GM21526 (cell line): ENCODE measurements around the gene CCDC200.
"Not testable (repeated sequence)": the region's sequence is repeated elsewhere in the genome, so short reads cannot be mapped to it uniquely, and the experiment has no call there.

Experiments used
- ATAC-seq: cut with Tn5 transposase; IDR thresholded peaks from one replicate; pipeline ENCODE4 v1.9.1; 2021; ENCODE audit warnings: moderate library complexity; ENCODE audit not compliant: unreplicated experiment, low FRiP score

Gene CCDC200

DNA sequence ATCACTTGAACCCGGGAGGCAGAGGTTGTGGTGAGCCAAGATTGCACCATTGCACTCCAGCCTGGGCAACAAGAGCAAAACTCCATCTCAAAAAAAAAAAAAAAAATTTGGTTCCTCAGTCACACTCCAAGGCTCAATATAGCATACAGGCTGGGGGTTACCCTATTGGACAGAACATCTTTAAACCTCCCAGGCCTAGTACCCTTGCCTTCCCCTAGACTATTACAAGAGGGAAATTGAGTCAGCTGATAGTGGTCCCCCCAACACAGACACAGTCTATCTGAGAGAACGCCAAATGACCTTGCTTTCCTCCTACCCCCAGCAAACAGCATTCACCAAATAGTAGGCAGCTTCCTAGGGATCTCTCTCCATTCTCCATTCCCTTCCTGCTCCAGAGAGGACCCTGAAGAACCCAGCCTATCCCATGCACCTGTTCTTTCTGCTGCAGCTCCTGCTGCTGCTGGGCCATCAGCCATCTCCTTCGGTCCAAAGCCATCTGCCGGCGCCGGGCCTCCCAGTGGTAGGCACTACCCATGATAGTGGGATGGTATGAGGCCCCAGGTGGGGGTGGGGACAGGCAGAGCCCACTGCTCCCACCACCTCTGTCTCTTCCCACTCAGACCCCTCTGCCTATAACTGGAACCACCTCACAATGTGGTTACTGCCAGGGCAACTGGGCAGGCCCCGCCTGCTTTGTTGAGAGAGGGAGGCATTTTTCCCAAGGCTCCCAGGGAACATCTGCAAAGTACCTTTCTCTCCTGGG lies at the start of gene CCDC200:
CCDC200 (minus strand) TSS at position 604 of the 763 bp plus-strand sequence; CDS start at position 535, 69 bp downstream.
- ATAC-seq: not testable (repeated sequence)

DNA sequence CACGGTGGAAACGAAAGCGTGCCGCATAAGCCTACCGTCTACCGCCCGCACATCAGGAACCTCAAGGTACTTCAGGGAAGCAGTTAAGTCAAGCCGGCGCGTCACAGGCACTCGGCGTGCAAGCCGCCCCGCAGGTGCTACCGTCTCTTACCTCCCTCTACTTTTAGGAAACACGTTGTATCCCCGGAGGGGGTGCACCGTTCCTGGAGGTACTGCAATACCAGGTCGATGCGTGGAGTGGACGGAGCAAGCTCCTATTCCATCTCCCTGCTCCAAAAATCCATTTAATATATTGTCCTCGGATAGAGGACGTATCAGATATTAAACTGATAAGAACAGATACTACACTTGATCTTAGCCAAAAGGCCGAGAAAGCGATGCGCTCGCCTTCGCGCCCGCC lies 44.5 kb upstream of the CCDC200 start:
- ATAC-seq: not testable (repeated sequence)

DNA sequence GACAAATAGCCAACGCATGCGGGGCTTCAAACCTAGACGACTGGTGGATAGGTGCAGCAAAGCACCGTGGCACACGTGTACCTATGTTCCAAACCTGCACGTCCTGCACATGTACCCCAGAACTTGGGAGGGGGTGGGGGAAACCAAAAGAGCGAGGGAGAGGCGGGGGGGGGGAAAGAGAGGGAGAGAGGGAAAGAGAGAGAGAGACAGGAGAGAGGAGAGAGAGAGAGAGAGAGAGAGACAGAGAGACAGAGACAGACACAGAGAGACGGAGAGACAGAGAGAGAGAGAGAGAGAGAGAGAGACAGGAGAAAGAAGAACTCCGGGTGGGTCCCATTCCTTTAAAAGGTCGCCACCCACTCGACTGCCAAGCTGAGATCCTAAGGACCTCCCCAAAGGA lies 44.1 kb upstream of the CCDC200 start:
- ATAC-seq: not testable (repeated sequence)

DNA sequence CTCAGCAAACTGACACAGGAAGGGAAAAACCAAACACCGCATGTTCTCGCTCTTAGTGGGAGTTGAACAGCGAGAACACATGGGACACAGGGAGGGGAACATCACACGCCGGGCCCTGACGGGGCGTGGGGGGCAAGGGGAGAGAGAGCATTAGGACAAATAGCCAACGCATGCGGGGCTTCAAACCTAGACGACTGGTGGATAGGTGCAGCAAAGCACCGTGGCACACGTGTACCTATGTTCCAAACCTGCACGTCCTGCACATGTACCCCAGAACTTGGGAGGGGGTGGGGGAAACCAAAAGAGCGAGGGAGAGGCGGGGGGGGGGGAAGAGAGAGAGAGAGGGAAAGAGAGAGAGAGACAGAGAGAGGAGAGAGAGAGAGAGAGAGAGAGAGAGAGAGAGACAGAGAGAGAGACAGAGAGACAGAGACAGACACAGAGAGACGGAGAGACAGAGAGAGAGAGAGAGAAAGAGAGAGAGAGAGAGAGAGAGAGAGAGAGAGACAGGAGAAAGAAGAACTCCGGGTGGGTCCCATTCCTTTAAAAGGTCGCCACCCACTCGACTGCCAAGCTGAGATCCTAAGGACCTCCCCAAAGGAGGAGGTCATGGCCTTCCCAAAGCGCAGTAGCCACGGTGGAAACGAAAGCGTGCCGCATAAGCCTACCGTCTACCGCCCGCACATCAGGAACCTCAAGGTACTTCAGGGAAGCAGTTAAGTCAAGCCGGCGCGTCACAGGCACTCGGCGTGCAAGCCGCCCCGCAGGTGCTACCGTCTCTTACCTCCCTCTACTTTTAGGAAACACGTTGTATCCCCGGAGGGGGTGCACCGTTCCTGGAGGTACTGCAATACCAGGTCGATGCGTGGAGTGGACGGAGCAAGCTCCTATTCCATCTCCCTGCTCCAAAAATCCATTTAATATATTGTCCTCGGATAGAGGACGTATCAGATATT lies 42.4 kb upstream of the CCDC200 start:
- ATAC-seq: not testable (repeated sequence)

DNA sequence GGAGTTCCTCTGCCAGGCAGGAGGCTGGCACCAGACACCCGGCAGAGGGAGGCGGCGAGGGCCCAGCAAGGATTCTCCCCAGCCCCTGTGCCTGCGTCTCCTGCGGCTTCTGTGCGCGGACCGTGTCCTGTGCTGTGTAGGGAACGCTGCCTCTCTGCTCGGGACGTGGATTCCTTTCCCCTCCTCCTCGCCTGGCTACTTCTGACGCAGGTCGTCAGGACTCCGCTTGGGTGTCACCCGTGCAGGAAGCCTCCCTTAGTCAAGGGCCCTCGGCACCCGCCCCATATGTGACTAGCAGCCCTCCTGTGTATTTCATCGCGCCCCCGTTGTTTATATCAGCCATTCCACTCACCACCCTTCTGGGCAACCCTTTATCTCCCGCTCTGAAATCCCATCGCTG lies 18.0 kb upstream of the CCDC200 start:
- ATAC-seq: not testable (repeated sequence)

DNA sequence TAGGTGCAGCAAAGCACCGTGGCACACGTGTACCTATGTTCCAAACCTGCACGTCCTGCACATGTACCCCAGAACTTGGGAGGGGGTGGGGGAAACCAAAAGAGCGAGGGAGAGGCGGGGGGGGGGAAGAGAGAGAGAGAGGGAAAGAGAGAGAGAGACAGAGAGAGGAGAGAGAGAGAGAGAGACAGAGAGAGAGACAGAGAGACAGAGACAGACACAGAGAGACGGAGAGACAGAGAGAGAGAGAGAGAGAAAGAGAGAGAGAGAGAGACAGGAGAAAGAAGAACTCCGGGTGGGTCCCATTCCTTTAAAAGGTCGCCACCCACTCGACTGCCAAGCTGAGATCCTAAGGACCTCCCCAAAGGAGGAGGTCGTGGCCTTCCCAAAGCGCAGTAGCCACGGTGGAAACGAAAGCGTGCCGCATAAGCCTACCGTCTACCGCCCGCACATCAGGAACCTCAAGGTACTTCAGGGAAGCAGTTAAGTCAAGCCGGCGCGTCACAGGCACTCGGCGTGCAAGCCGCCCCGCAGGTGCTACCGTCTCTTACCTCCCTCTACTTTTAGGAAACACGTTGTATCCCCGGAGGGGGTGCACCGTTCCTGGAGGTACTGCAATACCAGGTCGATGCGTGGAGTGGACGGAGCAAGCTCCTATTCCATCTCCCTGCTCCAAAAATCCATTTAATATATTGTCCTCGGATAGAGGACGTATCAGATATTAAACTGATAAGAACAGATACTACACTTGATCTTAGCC lies 12.4 kb upstream of the CCDC200 start:
- ATAC-seq: not testable (repeated sequence)

DNA sequence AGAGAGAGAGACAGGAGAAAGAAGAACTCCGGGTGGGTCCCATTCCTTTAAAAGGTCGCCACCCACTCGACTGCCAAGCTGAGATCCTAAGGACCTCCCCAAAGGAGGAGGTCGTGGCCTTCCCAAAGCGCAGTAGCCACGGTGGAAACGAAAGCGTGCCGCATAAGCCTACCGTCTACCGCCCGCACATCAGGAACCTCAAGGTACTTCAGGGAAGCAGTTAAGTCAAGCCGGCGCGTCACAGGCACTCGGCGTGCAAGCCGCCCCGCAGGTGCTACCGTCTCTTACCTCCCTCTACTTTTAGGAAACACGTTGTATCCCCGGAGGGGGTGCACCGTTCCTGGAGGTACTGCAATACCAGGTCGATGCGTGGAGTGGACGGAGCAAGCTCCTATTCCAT lies 11.2 kb upstream of the CCDC200 start:
- ATAC-seq: not testable (repeated sequence)

DNA sequence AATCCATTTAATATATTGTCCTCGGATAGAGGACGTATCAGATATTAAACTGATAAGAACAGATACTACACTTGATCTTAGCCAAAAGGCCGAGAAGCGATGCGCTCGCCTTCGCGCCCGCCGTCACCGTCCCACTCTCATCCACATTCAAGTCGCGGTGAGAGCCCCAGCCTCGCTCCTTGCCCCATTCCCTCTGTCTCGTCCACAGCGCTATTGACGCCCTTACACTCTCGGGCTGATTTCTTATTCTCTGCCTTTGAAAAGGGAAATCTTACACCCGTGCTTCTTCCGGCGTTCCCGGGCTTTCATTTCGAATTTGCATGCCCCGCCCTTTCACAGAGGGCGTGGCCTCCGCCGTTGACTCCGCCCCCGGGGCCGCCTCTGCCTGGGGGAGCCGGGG lies 5.5 kb upstream of the CCDC200 start, which contains the start of gene RNU2-1:
RNU2-1 (minus strand) TSS at position 101 of the 400 bp plus-strand sequence.
- ATAC-seq: not testable (repeated sequence)

DNA sequence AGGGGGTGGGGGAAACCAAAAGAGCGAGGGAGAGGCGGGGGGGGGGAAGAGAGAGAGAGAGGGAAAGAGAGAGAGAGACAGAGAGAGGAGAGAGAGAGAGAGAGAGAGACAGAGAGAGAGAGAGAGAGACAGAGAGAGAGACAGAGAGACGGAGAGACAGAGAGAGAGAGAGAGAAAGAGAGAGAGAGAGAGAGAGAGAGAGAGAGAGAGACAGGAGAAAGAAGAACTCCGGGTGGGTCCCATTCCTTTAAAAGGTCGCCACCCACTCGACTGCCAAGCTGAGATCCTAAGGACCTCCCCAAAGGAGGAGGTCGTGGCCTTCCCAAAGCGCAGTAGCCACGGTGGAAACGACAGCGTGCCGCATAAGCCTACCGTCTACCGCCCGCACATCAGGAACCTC lies 4.8 kb upstream of the CCDC200 start:
- not testable (repeated sequence) for ATAC-seq

DNA sequence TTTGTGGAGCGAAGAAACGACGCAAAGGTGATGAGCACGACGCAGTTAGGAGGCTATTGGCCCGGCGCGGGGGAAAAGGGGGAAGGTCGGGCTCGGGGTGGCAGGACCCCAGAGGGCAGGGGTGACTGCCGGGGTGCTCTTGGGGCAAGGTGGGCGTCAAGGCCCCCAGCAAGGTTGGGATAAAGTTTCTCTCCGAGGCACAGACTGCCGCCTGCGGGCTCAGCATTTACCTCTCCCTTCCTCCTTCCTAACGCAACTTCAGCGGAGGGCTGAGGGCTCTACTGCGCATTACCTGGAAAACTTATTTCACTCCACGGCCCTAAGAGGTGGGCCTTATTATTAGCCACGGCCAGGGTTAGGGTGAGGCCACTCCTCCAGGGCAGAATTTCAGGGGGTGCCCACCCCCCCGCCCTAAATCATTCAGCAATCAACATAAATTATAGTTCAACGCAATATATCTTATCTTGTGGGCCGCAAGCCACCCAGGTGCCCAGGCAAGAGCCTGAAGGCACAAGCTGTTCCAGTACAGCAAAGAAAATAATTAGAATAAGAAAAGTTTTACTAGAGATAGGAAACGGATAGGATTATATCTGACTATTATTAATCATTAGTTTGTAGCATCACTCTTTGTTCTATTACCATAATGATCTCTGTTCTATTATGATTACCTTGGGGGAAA lies 3.7 kb upstream of the CCDC200 start:
- not testable (repeated sequence) for ATAC-seq

DNA sequence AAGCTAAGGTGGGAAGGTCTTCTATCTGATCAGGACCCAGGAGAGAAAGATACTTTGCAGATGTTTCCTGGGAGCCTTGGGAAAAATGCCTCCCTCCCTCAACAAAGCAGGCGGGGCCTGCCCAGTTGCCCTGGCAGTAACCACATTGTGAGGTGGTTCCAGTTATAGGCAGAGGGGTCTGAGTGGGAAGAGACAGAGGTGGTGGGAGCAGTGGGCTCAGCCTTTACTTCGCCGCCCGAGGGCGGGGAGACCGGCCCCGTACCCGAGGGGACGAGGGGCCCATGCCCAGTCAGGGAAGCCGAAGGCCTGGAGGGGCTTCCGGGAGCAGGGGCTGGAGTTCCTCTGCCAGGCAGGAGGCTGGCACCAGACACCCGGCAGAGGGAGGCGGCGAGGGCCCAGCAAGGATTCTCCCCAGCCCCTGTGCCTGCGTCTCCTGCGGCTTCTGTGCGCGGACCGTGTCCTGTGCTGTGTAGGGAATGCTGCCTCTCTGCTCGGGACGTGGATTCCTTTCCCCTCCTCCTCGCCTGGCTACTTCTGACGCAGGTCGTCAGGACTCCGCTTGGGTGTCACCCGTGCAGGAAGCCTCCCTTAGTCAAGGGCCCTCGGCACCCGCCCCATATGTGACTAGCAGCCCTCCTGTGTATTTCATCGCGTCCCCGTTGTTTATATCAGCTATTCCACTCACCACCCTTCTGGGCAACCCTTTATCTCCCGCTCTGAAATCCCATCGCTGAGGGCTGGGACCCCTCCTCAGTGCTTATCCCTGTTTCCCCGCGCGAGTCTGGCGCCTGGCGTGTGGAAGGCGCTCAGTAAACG lies 3.0 kb upstream of the CCDC200 start:
- not testable (repeated sequence) for ATAC-seq

DNA sequence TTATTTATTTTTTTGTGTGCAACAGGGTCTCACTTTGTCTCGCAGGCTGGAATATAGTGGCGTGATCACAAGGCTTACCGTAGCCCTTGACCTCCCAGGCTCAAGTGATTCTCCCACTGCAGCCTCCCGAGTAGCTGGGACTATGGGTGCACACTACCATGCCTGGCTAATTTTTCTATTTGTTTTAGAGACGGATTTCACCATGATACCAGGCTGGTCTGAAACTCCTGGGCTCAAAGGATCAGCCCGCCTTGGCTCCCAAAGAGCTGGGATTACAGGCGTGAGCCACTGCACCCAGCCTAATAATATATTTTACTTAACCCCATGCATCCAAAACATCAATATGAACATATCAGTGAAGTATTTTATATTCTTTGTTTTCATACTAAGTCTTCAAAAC lies 2.0 kb downstream of the CCDC200 start:
- no peak for ATAC-seq

DNA sequence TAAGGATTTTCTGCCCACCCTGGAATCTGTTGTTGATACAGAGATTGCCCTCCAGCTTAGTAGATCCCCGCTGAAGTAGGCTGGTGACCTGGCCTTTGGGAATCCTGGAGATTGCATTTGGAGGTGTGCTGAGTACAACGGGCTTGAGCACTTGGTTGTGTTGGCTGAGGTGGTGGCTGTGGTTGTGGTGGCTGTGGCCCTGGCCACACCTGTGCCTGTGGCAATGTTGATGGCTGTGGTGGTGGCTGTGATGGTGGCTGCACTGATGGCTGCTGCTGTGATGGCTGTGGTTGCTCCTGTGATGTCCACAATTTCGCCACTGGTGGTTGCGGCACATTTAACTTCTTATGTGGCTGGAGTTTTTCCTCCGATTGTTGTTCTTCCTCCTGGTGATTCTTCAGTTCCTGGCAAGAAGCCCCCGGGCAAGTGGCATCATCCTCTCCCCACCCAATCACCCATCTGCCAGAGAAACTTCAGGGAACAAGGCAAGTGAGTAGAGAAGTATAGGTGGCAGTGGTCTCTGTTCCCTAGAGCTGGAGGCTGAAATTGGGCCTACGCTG lies 4.2 kb downstream of the CCDC200 start:
- no peak for ATAC-seq

DNA sequence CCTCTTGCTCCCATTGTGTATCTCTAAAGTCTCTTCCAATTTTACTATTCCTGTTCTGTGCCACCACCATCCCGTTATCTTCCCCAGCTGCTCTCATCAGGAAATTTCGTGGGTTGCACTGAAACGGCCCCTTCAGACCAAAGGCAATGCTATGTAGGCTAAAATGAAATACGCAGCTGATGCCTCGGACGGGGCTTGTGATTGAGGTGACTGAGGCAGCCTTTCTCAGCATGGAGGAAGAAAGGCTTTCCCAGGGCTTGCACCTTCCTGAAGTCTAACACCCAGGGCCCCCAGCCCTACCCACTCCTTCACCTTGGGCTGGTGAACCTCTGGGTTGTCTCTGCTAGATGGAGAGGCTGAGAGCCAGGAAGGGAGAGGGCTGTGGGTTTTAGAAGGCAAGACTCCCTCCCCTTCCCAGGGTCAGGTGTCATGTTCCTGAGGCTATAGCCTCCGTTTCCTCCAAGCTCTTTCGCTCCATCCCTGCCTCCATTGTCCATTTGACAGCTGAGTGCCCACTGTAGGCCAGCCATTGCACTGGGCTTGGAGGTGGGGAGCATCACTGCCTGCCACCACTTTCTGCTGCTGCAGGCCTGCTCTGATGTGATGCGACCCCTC lies 7.8 kb downstream of the CCDC200 start:
- ATAC-seq: no peak

DNA sequence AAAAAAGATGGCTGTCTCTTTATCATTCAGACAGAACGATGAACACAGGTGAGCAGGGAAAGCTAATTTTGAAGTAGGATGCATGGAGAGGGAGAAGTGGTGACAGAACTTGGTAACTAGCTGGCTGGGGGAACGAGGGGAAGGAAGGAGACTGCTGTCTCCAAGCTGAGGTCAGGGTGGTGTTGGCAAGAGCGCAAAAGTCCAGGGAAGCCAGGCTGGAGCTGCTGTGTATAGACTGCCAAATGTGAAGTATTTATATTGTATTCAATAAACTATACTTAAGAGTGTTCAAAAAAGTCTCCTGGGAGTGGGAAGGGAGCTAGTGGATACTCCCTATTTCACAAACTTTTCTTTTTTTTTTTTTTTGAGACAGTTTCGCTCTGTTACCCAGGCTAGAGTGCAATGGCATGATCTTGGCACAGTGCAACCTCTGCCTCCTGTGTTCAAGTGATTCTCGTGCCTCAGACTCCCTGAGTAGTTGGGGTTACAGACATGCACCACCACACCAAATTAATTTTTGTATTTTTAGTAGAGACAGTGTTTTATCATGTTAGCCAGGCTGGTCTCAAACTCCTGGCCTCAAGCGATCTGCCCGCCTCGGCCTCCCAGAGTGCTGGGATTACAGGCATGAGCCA lies 8.6 kb downstream of the CCDC200 start:
- ATAC-seq: no peak

DNA sequence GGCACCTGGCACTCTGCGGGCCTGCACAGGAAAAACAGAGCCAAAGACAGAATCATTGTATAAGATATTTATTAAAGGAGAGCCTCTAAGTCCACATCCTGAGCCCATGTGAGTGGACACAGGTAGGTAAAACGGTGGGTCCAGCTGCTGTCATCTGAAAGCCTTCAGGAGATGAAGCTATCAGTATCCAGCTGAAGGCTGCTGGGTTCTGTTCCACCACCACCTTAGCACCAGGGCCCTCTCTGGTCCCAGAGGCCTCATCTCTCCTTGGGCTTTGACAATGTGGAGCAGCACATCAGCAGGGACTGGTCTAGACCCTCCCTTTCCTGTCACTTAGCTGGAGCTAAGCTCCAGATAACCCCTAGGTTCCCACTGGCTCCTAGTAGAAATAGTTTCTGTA lies 9.4 kb downstream of the CCDC200 start:
- no peak for ATAC-seq

DNA sequence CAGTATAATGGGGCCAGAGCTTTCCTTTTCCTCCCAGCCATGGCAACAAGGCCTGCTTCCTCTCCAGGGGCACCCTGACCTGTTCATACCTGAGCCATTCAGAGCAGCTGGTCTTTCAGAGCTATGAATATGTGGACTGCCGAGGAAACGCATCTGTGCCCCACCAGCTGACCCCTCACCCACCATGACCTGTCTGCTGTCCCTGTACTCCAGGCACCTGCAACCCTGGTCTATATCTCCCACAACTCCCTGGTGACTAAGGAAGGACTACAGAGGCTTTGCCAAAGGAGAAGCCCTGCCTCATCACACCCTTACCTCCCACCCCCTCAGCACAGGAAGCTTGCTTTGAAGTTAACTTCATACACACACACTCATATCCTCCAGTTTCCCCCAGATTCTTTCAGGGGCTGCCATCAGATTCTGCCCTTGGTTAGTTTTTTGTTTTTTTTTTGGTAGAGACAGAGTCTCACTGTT lies 10.8 kb downstream of the CCDC200 start:
- ATAC-seq: no peak
